Uterus (tissue), 2 donors: ENCODE data around the gene KLHDC3.

ENCODE experiments used
- CTCF ChIP-seq, 4 experiments: fragments of 200-600 bp in 2 of 4; fragments of 450-650 bp in 2 of 4; sonication (generic) in 2 of 4; IDR thresholded peaks; one replicate each; pipeline ENCODE4 v1.5.1; 2016 to 2019; ENCODE audit warnings: antibody characterized with exemption in 4 of 4, mild to moderate bottlenecking in 2 of 4, moderate library complexity in 1 of 4
- POLR2A ChIP-seq, 2 donors: fragments of 450-650 bp; IDR thresholded peaks; one replicate each; pipeline ENCODE4 v1.6.1; 2016; ENCODE audit warnings: antibody characterized with exemption in 2 of 2, mild to moderate bottlenecking in 1 of 2, moderate library complexity in 1 of 2

GRCh38 chr6:43045371-43045930, 31.4 kb downstream of the KLHDC3 start:
- TF ChIP-seq POLR2A (IDR thresholded peaks at IDR 0.05) (no peak), CTCF (IDR thresholded peaks at IDR 0.05) (no peak)
